Vagina (tissue), 2 donors: Measurements from ENCODE around the gene HABP2.

Source experiments
- POLR2A ChIP-seq, 2 donors: fragments of 450-650 bp; IDR thresholded peaks; one replicate each; pipeline ENCODE4 v1.6.1; 2017; ENCODE audit warnings: antibody characterized with exemption in 2 of 2, mild to moderate bottlenecking in 2 of 2, moderate library complexity in 2 of 2
- POLR2AphosphoS5 ChIP-seq, 2 donors: sonication (generic); formaldehyde crosslinking; IDR thresholded peaks; one replicate each; pipeline ENCODE4 v1.9.0; 2017; ENCODE audit warnings: antibody characterized with exemption in 2 of 2, mild to moderate bottlenecking in 2 of 2, low read depth in 1 of 2; ENCODE audit not compliant: insufficient read depth in 1 of 2
- TF ChIP-seq, protein P1 (sequence below), 3 experiments: fragments of 450-650 bp in 2 of 3; fragments of 200-600 bp in 1 of 3; sonication (generic) in 1 of 3; IDR thresholded peaks; one replicate each; pipeline ENCODE4 v1.5.1; 2017 to 2019; ENCODE audit warnings: antibody characterized with exemption in 3 of 3, mild to moderate bottlenecking in 2 of 3, moderate library complexity in 2 of 3

DNA sequence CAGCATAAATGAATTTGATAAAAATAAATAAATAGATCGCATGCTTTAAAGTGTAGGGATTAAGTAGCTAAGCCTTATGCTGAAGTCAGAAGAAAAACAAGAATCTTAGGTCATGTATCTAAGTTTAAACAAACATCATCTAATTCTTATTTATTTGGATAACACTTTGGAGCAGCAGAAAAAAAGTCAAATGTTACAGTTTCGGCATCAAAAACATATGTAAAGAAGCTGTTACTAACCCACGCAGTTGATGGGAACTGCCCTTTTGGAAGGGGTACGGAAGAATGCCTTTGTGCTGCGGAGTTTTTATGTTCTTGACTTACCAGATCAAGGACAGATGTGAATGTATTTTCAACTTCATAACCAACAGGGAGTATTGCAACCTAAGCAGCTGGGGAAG, 37.3 kb upstream of the HABP2 start:
- TF ChIP-seq POLR2AphosphoS5 (IDR thresholded peaks at IDR 0.05; ENCODE audit: insufficient read depth in 1 of 2, low read depth in 1 of 2) (no peak), POLR2A (IDR thresholded peaks at IDR 0.05) (no peak)
- TF ChIP-seq, protein P1, sequence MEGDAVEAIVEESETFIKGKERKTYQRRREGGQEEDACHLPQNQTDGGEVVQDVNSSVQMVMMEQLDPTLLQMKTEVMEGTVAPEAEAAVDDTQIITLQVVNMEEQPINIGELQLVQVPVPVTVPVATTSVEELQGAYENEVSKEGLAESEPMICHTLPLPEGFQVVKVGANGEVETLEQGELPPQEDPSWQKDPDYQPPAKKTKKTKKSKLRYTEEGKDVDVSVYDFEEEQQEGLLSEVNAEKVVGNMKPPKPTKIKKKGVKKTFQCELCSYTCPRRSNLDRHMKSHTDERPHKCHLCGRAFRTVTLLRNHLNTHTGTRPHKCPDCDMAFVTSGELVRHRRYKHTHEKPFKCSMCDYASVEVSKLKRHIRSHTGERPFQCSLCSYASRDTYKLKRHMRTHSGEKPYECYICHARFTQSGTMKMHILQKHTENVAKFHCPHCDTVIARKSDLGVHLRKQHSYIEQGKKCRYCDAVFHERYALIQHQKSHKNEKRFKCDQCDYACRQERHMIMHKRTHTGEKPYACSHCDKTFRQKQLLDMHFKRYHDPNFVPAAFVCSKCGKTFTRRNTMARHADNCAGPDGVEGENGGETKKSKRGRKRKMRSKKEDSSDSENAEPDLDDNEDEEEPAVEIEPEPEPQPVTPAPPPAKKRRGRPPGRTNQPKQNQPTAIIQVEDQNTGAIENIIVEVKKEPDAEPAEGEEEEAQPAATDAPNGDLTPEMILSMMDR (IDR thresholded peaks at IDR 0.05) = no peak
